ENCODE results near the gene KCNN3.

Gene KCNN3

DNA sequence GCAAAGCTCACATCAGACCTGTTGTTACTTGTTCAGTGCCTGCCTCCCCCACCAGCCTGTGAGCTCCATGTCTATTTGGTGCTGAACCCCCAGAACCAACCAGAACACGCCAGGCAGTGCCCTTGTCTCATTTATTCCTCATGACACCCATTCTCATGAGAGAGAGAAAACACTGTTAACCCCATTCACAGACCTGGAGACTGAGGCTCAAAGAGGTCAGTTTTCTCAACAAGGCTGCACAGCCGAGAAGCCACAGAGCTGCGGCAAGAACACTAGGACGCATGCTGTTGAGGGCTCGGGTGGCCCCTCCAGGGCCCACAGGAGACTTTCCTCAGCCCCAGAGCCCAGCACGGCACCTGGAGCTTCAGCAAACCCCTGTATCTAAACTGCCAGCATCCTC lies 13.1 kb downstream of the KCNN3 start:
- DNase-seq (ENCODE audit: low read depth, low spot score): no peak
- in situ Hi-C loops (cut with HindIII; ENCODE audit: low sequenced_read_pairs): loop anchor here (10.0 kb wide), 1 partner anchor 112 kb away; no protein-coding TSS in a partner anchor
- H3K4me3 ChIP-seq (ENCODE audit: low read depth, low read length): no peak overlapping the region
- TF ChIP-seq, protein P1, sequence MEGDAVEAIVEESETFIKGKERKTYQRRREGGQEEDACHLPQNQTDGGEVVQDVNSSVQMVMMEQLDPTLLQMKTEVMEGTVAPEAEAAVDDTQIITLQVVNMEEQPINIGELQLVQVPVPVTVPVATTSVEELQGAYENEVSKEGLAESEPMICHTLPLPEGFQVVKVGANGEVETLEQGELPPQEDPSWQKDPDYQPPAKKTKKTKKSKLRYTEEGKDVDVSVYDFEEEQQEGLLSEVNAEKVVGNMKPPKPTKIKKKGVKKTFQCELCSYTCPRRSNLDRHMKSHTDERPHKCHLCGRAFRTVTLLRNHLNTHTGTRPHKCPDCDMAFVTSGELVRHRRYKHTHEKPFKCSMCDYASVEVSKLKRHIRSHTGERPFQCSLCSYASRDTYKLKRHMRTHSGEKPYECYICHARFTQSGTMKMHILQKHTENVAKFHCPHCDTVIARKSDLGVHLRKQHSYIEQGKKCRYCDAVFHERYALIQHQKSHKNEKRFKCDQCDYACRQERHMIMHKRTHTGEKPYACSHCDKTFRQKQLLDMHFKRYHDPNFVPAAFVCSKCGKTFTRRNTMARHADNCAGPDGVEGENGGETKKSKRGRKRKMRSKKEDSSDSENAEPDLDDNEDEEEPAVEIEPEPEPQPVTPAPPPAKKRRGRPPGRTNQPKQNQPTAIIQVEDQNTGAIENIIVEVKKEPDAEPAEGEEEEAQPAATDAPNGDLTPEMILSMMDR (IDR thresholded peaks at IDR 0.05; ENCODE audit: low read depth, low read length): no peak

DNA sequence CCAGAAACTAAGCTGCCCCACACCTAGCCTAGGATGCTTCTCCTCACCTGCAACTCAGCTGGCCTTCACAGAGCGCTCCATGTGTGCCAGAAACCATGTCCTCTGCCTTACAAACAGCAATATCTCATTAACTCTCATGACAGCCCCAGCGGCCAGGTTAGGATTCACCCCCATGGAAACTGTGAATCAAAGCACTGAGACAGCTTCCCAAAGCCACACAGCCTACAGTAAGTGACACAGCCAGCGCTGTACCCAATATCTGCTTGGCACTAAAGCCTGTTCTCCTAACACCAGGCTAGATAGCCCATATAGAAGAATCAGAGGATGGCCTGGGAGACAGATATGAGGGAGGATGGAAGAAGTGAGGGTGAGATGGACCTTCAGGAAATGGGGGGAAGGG lies 13.5 kb downstream of the KCNN3 start:
- no peak overlapping the region for H3K4me3 ChIP-seq (ENCODE audit: low read depth, low read length)
- TF ChIP-seq, protein P1 (IDR thresholded peaks at IDR 0.05; ENCODE audit: low read depth, low read length): no peak
- in situ Hi-C loops (cut with HindIII; ENCODE audit: low sequenced_read_pairs): loop anchor here (10.0 kb wide), 1 partner anchor 112 kb away; no protein-coding TSS in a partner anchor
- DNase-seq (ENCODE audit: low read depth, low spot score): no peak

DNA sequence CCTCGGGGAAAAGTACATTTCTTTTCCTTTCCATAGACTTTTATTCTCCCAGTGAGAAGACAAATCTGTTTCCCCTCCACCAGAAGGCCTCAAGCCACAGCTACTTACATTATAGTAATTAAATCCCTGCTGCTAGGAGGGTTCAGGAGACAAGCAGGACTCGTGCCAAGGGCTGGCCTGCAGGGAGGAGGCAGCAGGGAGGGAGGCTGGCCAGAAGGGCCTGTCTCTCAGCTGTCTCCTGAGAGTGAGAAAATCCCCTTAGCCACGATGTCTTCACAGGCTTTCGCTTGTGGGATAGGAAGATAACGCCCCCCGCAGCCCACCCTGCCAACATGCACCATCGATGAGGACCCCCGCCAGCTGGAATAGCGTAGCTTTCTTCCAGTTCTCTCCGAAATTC lies 14.0 kb downstream of the KCNN3 start:
- H3K4me3 ChIP-seq (ENCODE audit: low read depth, low read length): no peak overlapping the region
- TF ChIP-seq, protein P1 (IDR thresholded peaks at IDR 0.05; ENCODE audit: low read depth, low read length): no peak
- in situ Hi-C loops (cut with HindIII; ENCODE audit: low sequenced_read_pairs): loop anchor here (10.0 kb wide), 1 partner anchor 111 kb away; no protein-coding TSS in a partner anchor
- no peak for DNase-seq (ENCODE audit: low read depth, low spot score)

DNA sequence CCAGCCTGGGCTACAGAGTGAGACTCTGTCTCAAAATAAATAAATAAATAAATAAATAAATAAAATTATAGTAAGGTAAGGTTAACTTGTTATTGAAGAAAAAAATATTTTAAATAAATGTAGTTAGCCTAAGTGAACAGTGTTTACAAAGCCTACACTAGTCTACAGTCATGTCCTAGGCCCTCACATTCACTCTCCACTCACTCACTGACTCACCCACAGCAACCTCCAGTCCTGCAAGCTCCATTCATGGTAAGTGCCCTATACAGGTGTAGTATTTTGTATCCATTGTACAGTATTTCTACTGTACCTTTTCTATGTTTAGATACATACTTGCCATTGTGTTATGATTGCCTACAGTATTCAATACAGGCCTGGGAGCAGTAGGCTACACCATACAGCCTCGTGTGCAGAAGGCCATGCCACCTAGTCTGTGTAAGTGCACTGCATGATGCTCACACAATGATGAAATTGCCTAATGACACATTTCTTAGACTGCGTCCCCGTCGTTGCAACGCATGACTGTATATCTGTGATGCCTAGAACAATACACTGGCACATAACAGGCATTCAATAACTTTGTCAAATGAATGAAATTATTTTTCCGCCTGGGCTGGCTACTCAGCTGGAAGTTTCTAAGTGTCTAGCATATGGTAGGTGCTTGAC lies 14.8 kb downstream of the KCNN3 start:
- TF ChIP-seq, protein P1 (IDR thresholded peaks at IDR 0.05; ENCODE audit: low read depth, low read length): no peak
- in situ Hi-C loops (cut with HindIII; ENCODE audit: low sequenced_read_pairs): loop anchor here (10.0 kb wide), 1 partner anchor 111 kb away; no protein-coding TSS in a partner anchor
- no peak for DNase-seq (ENCODE audit: low read depth, low spot score)
- H3K4me3 ChIP-seq (ENCODE audit: low read depth, low read length): no peak overlapping the region

DNA sequence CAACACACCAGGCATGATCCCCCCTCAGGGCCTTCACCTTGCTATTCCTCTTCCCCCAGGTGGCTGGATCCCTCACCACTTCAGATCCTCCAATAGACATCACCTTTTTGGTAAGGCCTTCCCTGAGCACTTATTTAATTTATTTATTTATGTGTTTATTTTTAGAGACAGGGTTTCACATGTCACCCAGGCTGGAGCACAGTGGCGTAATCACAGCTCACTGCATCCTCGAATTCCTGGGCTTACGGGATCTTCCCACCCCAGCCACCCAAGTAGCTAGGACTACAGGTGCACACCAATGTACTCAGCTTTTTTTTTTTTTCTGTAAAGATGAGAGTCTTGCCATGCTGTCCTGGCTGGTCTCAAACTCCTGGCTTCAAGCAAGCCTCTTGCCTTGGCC lies 17.2 kb downstream of the KCNN3 start:
- no peak overlapping the region for H3K4me3 ChIP-seq (ENCODE audit: low read depth, low read length)
- TF ChIP-seq, protein P1 (IDR thresholded peaks at IDR 0.05; ENCODE audit: low read depth, low read length): no peak
- no peak for DNase-seq (ENCODE audit: low read depth, low spot score)
- in situ Hi-C loops (cut with HindIII; ENCODE audit: low sequenced_read_pairs): loop anchor here (10.0 kb wide), 1 partner anchor 108 kb away; no protein-coding TSS in a partner anchor

DNA sequence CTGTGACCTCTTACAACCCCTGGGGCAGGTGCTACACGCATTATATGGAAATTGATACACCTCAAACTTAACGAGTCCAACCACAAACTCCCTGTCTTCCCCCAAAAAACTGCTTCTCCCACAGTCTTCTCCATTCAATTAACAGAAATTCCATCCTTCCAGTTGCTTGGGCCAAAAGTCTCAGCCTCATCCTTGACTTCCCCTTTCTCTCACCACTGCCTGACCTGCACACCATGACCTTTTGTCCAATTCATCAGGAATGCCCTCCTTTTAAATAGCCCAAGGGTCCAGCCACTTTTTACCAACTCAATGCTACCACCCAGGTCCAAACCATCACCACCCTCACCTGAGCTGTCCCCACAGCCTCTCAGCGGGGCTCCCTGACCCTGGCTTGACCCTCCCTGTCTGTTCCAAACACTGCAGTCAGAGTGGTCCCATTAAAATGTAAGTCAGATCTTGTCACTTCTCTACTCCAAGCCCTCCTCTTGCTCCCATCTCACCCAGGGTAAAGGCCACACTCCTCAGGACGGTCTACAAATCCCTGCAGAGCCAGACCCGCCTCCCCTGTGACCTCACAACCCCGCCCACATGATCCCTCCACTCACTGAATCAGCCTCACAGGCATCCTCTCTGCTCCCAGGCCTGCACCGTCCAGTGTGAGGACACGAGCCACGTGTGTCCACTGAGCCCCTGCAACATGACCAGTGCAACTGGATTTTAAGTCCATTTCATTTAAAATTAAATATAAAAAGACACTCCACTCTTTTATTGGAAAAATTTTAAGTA lies 18.5 kb downstream of the KCNN3 start:
- TF ChIP-seq, protein P1 (IDR thresholded peaks at IDR 0.05; ENCODE audit: low read depth, low read length): no peak
- in situ Hi-C loops (cut with HindIII; ENCODE audit: low sequenced_read_pairs): loop anchor here (10.0 kb wide), 1 partner anchor 107 kb away; no protein-coding TSS in a partner anchor
- no peak overlapping the region for H3K4me3 ChIP-seq (ENCODE audit: low read depth, low read length)
- no peak for DNase-seq (ENCODE audit: low read depth, low spot score)
